ENCODE results near the gene TSPAN13. TPM values are rescaled to one million over a fixed set of nuclear protein-coding genes. Genes with fewer than 3 reads are reported as not detected.

TSPAN13 gene
- total RNA-seq, 2 experiments from 2014 or later = 0.47 to 1.0 TPM

DNA sequence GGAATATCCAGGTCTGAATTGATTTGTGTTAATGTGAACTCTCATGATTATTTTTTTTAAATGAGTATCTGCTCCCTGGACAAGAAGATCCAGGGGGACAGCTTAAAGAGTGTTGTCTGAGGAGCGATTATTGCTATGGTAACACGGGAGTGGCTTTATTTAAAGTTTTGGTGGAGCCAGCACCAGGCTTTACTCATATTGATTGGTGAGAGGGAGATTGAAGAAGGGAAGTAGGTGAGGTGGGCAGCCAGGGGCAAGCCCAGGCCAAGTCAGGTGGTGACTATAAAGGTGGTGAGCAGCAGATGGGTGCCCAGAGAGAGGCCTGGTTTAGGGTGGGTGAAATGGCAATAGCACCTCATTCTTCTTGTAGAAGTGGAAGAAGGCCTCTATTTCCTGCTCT, 61.4 kb downstream of the TSPAN13 start:
- H3K4me1 Mint-ChIP-seq (ENCODE audit: low read depth) = no peaks in the 10 kb centered on the region
- no peaks in the 10 kb centered on the region for H3K9me3 Mint-ChIP-seq
- CTCF ChIA-PET = no interaction called here
- POLR2A ChIA-PET = no interaction called here
- intact Hi-C loops (cut with micrococcal nuclease) = no loop called here
- TF ChIP-seq, protein P1, sequence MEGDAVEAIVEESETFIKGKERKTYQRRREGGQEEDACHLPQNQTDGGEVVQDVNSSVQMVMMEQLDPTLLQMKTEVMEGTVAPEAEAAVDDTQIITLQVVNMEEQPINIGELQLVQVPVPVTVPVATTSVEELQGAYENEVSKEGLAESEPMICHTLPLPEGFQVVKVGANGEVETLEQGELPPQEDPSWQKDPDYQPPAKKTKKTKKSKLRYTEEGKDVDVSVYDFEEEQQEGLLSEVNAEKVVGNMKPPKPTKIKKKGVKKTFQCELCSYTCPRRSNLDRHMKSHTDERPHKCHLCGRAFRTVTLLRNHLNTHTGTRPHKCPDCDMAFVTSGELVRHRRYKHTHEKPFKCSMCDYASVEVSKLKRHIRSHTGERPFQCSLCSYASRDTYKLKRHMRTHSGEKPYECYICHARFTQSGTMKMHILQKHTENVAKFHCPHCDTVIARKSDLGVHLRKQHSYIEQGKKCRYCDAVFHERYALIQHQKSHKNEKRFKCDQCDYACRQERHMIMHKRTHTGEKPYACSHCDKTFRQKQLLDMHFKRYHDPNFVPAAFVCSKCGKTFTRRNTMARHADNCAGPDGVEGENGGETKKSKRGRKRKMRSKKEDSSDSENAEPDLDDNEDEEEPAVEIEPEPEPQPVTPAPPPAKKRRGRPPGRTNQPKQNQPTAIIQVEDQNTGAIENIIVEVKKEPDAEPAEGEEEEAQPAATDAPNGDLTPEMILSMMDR (IDR thresholded peaks at IDR 0.05) = no peak
- no peak for DNase-seq
- H3K27me3 Mint-ChIP-seq = no peaks in the 10 kb centered on the region
- no peak overlapping the region for H3K4me3 Mint-ChIP-seq
- no peaks in the 10 kb centered on the region for H3K36me3 Mint-ChIP-seq (ENCODE audit: low read depth)
- H3K27ac Mint-ChIP-seq = no peak overlapping the region
- ATAC-seq = no peak

DNA sequence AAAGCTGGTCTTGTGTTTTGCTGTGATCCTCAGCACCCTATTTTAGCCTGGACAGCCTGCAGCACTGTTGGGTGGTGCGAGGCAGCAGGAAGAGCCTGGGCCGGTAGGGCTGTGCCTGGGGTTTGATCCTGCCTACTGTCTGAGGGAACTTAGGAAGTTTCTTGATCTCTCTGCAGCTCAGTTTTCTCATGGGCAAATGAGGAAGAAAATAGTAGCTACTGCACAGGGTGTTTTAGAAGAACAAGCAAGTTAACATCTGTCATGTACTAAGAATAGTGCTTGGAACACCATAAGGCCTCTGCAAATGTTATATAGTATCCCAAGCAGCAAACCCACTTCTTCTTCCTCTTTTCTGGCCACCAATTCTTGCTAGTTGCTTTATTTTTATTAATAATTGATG, 63.3 kb downstream of the TSPAN13 start:
- Mint-ChIP-seq H3K9me3 (no peaks in the 10 kb centered on the region), H3K4me1 (ENCODE audit: low read depth) (no peaks in the 10 kb centered on the region), H3K36me3 (ENCODE audit: low read depth) (no peaks in the 10 kb centered on the region), H3K4me3 (no peak overlapping the region), H3K27ac (no peak overlapping the region), H3K27me3 (peaks cover 1% of the 10 kb centered on the region)
- intact Hi-C loops (cut with micrococcal nuclease) = no loop called here
- TF ChIP-seq, protein P1 (IDR thresholded peaks at IDR 0.05) = no peak
- ChIA-PET CTCF (no interaction called here), POLR2A (no interaction called here)
- ATAC-seq = no peak
- no peak for DNase-seq

DNA sequence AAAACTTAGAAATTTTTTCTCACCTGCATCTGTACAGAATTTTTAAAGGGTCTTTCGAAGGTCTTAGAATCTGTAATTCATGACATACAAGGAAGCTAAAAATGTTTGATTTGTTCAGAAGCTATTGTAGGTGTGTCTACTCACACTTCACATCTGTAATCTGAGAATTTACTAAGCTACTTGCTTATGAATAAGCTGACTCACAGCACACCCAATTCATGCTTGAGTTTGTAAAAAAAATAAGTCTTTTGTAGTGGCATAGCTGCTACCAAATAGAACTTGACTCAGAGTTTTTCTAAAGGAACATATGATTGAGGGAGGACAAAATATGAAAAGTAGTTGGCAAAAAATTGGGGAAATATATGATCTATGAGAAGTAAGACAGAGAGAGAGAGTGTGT, 64.0 kb downstream of the TSPAN13 start:
- H3K36me3 Mint-ChIP-seq (ENCODE audit: low read depth) = no peaks in the 10 kb centered on the region
- no peak for DNase-seq
- no peaks in the 10 kb centered on the region for H3K4me1 Mint-ChIP-seq (ENCODE audit: low read depth)
- no peaks in the 10 kb centered on the region for H3K9me3 Mint-ChIP-seq
- ChIA-PET POLR2A (no interaction called here), CTCF (no interaction called here)
- intact Hi-C loops (cut with micrococcal nuclease) = no loop called here
- no peak for ATAC-seq
- H3K27me3 Mint-ChIP-seq = peaks cover 6% of the 10 kb centered on the region
- TF ChIP-seq, protein P1 (IDR thresholded peaks at IDR 0.05) = no peak
- no peak overlapping the region for H3K4me3 Mint-ChIP-seq
- H3K27ac Mint-ChIP-seq = no peak overlapping the region

DNA sequence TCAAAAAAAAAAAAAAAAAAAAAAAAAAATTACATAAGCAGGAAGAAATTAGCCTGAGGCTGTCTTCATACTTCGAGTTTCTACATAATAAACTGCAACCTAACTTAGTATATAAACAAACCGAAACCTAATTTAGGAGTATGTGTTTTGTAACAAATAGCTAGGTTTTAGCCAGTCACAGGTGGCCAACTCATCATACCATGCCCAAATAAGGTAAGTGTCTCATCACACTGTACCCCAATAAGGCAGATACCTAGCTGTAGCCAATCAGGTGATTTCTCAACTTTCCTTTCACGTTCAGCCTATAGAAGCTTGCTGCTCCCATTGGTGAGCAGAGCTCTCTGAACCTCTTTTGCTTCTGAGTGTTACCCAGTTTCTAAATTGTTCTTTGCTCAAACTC, 65.2 kb downstream of the TSPAN13 start:
- TF ChIP-seq, protein P1 (IDR thresholded peaks at IDR 0.05) = no peak
- Mint-ChIP-seq H3K27ac (no peak overlapping the region), H3K27me3 (peaks cover 7% of the 10 kb centered on the region), H3K4me1 (ENCODE audit: low read depth) (no peaks in the 10 kb centered on the region), H3K9me3 (no peaks in the 10 kb centered on the region), H3K36me3 (ENCODE audit: low read depth) (no peaks in the 10 kb centered on the region), H3K4me3 (no peak overlapping the region)
- intact Hi-C loops (cut with micrococcal nuclease) = no loop called here
- POLR2A ChIA-PET = no interaction called here
- ATAC-seq = no peak
- DNase-seq = no peak
- CTCF ChIA-PET = interaction anchor here (0.7 kb wide), 1 partner anchor 19 kb away, joined by 4 read pairs; no protein-coding TSS in a partner anchor

DNA sequence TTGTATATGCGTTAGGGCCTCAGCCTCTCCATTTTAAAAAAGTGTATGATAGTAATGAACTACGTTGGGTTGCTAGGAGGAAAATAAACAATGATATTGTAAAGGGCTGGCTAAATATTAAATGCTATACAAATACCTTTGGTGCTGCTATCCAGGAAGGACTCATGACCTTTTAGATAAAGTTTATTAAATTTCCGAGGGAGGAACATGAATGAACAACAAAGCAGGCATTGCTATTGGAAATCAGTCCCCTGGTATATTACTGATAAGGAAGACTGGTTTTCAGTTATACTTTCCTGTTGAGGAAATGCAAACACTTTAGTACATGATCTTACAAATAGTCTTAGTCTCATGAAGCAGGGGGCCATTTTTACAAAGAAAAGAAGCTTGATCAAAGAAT, 68.5 kb downstream of the TSPAN13 start:
- Mint-ChIP-seq H3K36me3 (ENCODE audit: low read depth) (no peaks in the 10 kb centered on the region), H3K4me1 (ENCODE audit: low read depth) (no peaks in the 10 kb centered on the region), H3K4me3 (no peak overlapping the region), H3K9me3 (no peaks in the 10 kb centered on the region), H3K27me3 (peaks cover 12% of the 10 kb centered on the region), H3K27ac (no peak overlapping the region)
- CTCF ChIA-PET = no interaction called here
- DNase-seq (no peak), ATAC-seq (no peak)
- POLR2A ChIA-PET = no interaction called here
- intact Hi-C loops (cut with micrococcal nuclease) = no loop called here
- TF ChIP-seq, protein P1 (IDR thresholded peaks at IDR 0.05) = no peak

Data from activated CD8-positive, alpha-beta T cell treated with anti-CD3 and anti-CD28 coated beads for 36 hours (primary cell).